ENCODE measurements around the gene HSF4. TPM values are rescaled to one million over a fixed set of nuclear protein-coding genes. Genes with fewer than 3 reads are reported as not detected.
A peak's percentile ranks its signal among the peaks of the same experiment; 100 is the strongest.
"Not testable (repeated sequence)": the region's sequence is repeated elsewhere in the genome, so short reads cannot be mapped to it uniquely, and the experiment has no call there.

HSF4 gene, protein sequence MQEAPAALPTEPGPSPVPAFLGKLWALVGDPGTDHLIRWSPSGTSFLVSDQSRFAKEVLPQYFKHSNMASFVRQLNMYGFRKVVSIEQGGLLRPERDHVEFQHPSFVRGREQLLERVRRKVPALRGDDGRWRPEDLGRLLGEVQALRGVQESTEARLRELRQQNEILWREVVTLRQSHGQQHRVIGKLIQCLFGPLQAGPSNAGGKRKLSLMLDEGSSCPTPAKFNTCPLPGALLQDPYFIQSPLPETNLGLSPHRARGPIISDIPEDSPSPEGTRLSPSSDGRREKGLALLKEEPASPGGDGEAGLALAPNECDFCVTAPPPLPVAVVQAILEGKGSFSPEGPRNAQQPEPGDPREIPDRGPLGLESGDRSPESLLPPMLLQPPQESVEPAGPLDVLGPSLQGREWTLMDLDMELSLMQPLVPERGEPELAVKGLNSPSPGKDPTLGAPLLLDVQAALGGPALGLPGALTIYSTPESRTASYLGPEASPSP
- 33.4 and 33.9 TPM in 2 replicates for total RNA-seq

DNA sequence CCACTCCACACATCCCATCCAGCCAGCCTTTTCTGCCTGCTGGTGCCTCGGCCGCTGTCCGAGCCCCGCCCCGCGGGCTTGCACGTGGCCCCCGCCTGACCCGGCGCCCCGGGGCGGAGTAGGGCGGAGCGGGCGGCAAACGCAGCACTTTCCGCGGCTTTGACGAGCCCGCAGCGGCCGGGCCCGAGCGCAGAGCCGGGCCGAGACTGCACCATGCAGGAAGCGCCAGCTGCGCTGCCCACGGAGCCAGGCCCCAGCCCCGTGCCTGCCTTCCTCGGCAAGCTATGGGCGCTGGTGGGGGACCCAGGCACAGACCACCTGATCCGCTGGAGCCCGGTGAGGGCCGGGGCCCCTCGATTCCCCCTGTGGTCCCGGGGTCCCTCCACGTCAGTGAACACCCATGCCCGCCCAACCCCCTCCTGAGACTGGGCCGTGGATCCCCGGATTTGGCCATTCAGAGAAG is at the start of gene HSF4:
Gene HSF4, plus strand, starts transcription at position 147 of the 463 bp plus-strand sequence. Its CDS starts 67 bp downstream, at position 214.
- Mint-ChIP-seq H3K27me3 (ENCODE audit: low read depth) (peaks cover 26% of the 10 kb centered on the region), H3K4me3 (ENCODE audit: low read depth) (peak within 1 kb of the TSS; percentile 51), H3K4me1 (ENCODE audit: low read depth) (peaks cover 26% of the 10 kb centered on the region), H3K36me3 (ENCODE audit: low read depth) (peaks cover 31% of the 10 kb centered on the region), H3K27ac (no peak within 1 kb of the TSS), H3K9me3 (no peaks in the 10 kb centered on the region)
- no peak for DNase-seq (ENCODE audit: low spot score)
- intact Hi-C loops (cut with micrococcal nuclease) = no loop called here

DNA sequence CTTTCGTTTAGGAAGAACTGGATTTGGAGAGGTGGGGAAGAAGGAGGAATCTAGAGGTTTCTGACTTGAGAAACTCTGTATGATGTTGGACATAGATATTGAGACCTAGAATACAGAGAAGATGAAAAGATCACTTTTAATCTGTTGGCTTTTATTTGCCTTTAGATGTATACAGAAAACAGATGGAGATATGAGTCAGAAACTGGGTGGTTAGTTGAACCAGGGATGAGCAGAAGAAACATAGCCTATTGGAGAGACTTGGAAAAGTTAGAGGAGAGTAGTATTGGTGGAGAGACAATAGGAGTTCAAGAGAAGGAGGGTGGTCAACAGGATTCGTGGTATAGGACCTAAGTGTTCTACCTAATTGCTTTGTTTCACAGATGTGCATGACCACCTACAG is 49.8 kb upstream of the HSF4 start:
- Mint-ChIP-seq H3K36me3 (ENCODE audit: low read depth) (peaks cover 12% of the 10 kb centered on the region), H3K27me3 (ENCODE audit: low read depth) (no peaks in the 10 kb centered on the region), H3K4me3 (ENCODE audit: low read depth) (no peak overlapping the region), H3K9me3 (no peaks in the 10 kb centered on the region), H3K27ac (no peak overlapping the region), H3K4me1 (ENCODE audit: low read depth) (peaks cover 14% of the 10 kb centered on the region)
- intact Hi-C loops (cut with micrococcal nuclease) = no loop called here
- no peak for DNase-seq (ENCODE audit: low spot score)

DNA sequence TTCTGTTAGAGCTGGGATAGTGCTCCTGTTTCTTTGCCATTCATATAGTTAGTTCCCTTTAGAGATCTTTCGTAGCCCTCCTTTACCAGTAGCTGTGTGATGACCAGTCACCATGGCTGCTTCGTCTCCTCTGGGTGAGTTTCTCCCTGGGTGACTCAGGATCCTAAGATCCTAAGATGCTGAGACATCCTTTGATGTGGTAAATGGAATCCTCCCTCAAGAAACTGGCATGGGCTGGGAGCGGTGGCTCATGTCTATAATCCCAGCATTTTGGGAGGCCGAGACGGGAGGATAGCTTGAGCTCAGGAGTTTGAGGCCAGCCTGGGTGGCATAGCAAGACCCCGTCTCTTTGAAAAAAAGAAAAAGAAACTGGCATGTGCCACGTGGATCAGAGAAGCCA is 48.9 kb upstream of the HSF4 start:
- H3K36me3 Mint-ChIP-seq (ENCODE audit: low read depth) = peaks cover 15% of the 10 kb centered on the region
- intact Hi-C loops (cut with micrococcal nuclease) = no loop called here
- H3K9me3 Mint-ChIP-seq = no peaks in the 10 kb centered on the region
- no peak for DNase-seq (ENCODE audit: low spot score)
- H3K4me3 Mint-ChIP-seq (ENCODE audit: low read depth) = no peak overlapping the region
- no peaks in the 10 kb centered on the region for H3K27me3 Mint-ChIP-seq (ENCODE audit: low read depth)
- peaks cover 14% of the 10 kb centered on the region for H3K4me1 Mint-ChIP-seq (ENCODE audit: low read depth)
- no peak overlapping the region for H3K27ac Mint-ChIP-seq

- Mint-ChIP-seq H3K27ac (no peak overlapping the region), H3K36me3 (ENCODE audit: low read depth) (peaks cover 19% of the 10 kb centered on the region)
- no peak for DNase-seq (ENCODE audit: low spot score)
These were observed 47.9 kb upstream of the HSF4 start for GRCh38 chr16:67116388-67117311.

GRCh38 chr16:67117716-67118115 is 46.8 kb upstream of the HSF4 start:
- peaks cover 2% of the 10 kb centered on the region for H3K4me1 Mint-ChIP-seq (ENCODE audit: low read depth)
- intact Hi-C loops (cut with micrococcal nuclease) = no loop called here
- H3K27me3 Mint-ChIP-seq (ENCODE audit: low read depth) = no peaks in the 10 kb centered on the region
- H3K36me3 Mint-ChIP-seq (ENCODE audit: low read depth) = peaks cover 22% of the 10 kb centered on the region
- no peaks in the 10 kb centered on the region for H3K9me3 Mint-ChIP-seq
- no peak overlapping the region for H3K4me3 Mint-ChIP-seq (ENCODE audit: low read depth)
- DNase-seq (ENCODE audit: low spot score) = no peak
- H3K27ac Mint-ChIP-seq = no peak overlapping the region

More at GRCh38 chr16:67116388-67117311, 47.9 kb upstream of the HSF4 start:
- intact Hi-C loops (cut with micrococcal nuclease) = no loop called here
- Mint-ChIP-seq H3K27me3 (ENCODE audit: low read depth) (no peaks in the 10 kb centered on the region), H3K4me1 (ENCODE audit: low read depth) (peaks cover 8% of the 10 kb centered on the region), H3K4me3 (ENCODE audit: low read depth) (no peak overlapping the region), H3K9me3 (no peaks in the 10 kb centered on the region)

DNA sequence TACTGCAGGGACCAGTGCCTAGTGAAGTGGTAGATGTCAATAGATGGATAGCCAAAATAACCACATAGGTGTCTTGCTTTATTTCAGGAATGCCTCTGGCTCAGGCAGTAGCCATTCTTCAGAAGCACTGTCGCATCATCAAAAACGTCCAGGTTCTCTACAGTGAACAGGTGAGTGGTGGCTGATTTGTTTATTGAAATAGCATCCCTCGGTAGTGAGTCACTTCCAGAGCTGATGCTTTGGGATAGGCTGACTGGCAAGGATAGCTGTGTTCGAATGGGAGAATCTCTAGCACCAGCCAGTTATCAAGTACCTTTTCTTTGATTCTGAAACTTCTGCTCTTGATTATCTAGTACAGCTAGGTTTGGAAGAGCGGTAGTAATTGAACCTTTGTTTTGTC is 44.5 kb upstream of the HSF4 start:
- DNase-seq (ENCODE audit: low spot score) = no peak
- no peak overlapping the region for H3K4me3 Mint-ChIP-seq (ENCODE audit: low read depth)
- H3K27me3 Mint-ChIP-seq (ENCODE audit: low read depth) = no peaks in the 10 kb centered on the region
- H3K4me1 Mint-ChIP-seq (ENCODE audit: low read depth) = no peaks in the 10 kb centered on the region
- no peaks in the 10 kb centered on the region for H3K9me3 Mint-ChIP-seq
- H3K27ac Mint-ChIP-seq = no peak overlapping the region
- H3K36me3 Mint-ChIP-seq (ENCODE audit: low read depth) = peaks cover 31% of the 10 kb centered on the region
- intact Hi-C loops (cut with micrococcal nuclease) = no loop called here

DNA sequence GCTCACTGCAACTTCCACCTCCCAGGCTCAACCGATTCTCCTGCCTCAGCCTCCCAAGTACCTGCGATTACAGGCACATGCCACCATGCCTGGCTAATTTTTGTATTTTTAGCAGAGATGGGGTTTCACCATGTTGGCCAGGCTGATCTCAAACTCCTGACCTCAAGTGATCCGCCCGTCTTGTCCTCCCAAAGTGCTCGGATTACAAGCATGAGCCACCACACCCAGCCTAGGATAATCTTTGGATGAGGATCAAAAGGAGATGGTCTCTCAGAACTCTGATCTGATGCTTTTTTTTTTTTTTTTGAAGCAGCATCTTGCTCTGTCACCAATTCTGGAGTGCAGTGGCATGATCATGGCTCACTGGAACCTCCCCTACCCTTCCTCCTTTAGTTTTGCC is 41.7 kb upstream of the HSF4 start:
- DNase-seq (ENCODE audit: low spot score); H3K4me1 Mint-ChIP-seq (ENCODE audit: low read depth); H3K27ac Mint-ChIP-seq; H3K27me3 Mint-ChIP-seq (ENCODE audit: low read depth); intact Hi-C loops (cut with micrococcal nuclease); H3K4me3 Mint-ChIP-seq (ENCODE audit: low read depth); H3K9me3 Mint-ChIP-seq: not testable (repeated sequence)
- H3K36me3 Mint-ChIP-seq (ENCODE audit: low read depth) = peaks cover 45% of the 10 kb centered on the region

DNA sequence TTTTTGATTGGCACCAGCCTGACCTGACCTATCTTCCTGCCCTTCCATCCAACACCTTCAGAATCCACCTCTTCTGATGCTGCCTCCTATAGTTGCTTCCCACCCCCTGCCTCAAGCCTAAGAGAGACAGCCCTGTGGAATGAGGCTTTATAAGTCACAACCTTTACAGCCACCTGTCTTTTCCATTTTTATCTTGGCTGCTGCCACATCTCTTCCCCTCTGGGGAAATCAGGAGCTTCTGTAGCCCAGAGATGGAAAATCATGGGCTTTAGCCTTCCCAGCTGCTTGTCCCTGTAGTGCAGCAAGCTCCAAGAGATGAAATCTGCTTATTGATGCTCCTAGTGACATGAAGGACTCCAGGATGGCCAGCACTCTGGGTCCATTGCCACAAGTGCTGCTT is 36.1 kb upstream of the HSF4 start:
- Mint-ChIP-seq H3K36me3 (ENCODE audit: low read depth) (peaks cover 49% of the 10 kb centered on the region), H3K27me3 (ENCODE audit: low read depth) (no peaks in the 10 kb centered on the region), H3K9me3 (no peaks in the 10 kb centered on the region), H3K4me3 (ENCODE audit: low read depth) (no peak overlapping the region), H3K27ac (no peak overlapping the region), H3K4me1 (ENCODE audit: low read depth) (no peaks in the 10 kb centered on the region)
- intact Hi-C loops (cut with micrococcal nuclease) = no loop called here
- no peak for DNase-seq (ENCODE audit: low spot score)

GRCh38 chr16:67128887-67129286 is 35.7 kb upstream of the HSF4 start:
- no peak overlapping the region for H3K27ac Mint-ChIP-seq
- intact Hi-C loops (cut with micrococcal nuclease) = no loop called here
- H3K4me3 Mint-ChIP-seq (ENCODE audit: low read depth) = no peak overlapping the region
- no peaks in the 10 kb centered on the region for H3K9me3 Mint-ChIP-seq
- peaks cover 48% of the 10 kb centered on the region for H3K36me3 Mint-ChIP-seq (ENCODE audit: low read depth)
- no peak for DNase-seq (ENCODE audit: low spot score)
- H3K27me3 Mint-ChIP-seq (ENCODE audit: low read depth) = no peaks in the 10 kb centered on the region
- H3K4me1 Mint-ChIP-seq (ENCODE audit: low read depth) = no peaks in the 10 kb centered on the region

GRCh38 chr16:67129422-67129821 is 35.1 kb upstream of the HSF4 start:
- peaks cover 47% of the 10 kb centered on the region for H3K36me3 Mint-ChIP-seq (ENCODE audit: low read depth)
- H3K4me1 Mint-ChIP-seq (ENCODE audit: low read depth) = no peaks in the 10 kb centered on the region
- no peak overlapping the region for H3K4me3 Mint-ChIP-seq (ENCODE audit: low read depth)
- intact Hi-C loops (cut with micrococcal nuclease) = no loop called here
- DNase-seq (ENCODE audit: low spot score) = no peak
- H3K9me3 Mint-ChIP-seq = no peaks in the 10 kb centered on the region
- H3K27ac Mint-ChIP-seq = no peak overlapping the region
- no peaks in the 10 kb centered on the region for H3K27me3 Mint-ChIP-seq (ENCODE audit: low read depth)

DNA sequence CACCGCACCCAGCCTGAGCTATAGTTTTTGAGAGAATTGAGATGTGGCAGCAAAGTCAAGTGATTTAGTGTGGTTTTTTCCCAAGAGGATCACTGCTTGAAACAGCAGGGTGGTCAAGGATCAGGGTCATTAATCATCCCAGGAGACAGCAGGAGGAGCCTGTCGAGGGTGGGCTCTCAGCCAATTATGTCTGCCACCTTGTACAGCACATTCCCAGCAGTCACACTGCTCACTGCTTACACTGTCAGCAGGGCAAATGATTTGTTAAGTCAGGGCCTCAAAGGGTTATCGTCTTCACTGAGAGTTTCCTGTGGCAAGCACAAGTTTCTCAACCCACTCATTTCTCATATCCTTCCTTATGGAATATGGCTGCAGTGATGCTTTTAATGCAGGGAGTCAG is 26.9 kb upstream of the HSF4 start:
- Mint-ChIP-seq H3K9me3 (no peaks in the 10 kb centered on the region), H3K4me3 (ENCODE audit: low read depth) (no peak overlapping the region), H3K4me1 (ENCODE audit: low read depth) (no peaks in the 10 kb centered on the region), H3K36me3 (ENCODE audit: low read depth) (peaks cover 63% of the 10 kb centered on the region), H3K27ac (no peak overlapping the region), H3K27me3 (ENCODE audit: low read depth) (no peaks in the 10 kb centered on the region)
- no peak for DNase-seq (ENCODE audit: low spot score)
- intact Hi-C loops (cut with micrococcal nuclease) = no loop called here

- DNase-seq (ENCODE audit: low spot score) = no peak
- Mint-ChIP-seq H3K4me1 (ENCODE audit: low read depth) (no peaks in the 10 kb centered on the region), H3K27ac (no peak overlapping the region), H3K9me3 (no peaks in the 10 kb centered on the region), H3K36me3 (ENCODE audit: low read depth) (peaks cover 67% of the 10 kb centered on the region), H3K27me3 (ENCODE audit: low read depth) (no peaks in the 10 kb centered on the region), H3K4me3 (ENCODE audit: low read depth) (no peak overlapping the region)
- intact Hi-C loops (cut with micrococcal nuclease) = no loop called here
These were observed 23.2 kb upstream of the HSF4 start for GRCh38 chr16:67141391-67141790.

DNA sequence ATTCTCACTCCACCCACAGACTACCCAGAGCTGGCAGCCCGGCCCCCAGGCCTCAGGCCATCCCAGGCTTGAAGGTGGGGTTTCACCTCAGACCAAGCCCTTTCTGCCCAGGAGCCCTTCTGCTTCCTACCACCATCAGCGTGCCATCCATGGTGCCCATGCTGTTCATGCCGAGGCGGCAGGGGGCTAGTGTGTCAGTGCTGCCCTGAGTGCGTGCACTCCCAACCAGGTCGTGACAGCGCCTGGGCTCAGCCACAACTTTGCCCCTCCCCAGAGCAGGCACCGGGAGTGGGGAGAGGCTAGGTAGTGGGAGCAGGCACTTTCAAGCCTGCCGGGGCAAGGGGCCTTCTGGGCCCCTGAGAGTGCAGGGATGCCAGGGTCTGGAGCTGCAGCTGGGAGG is 22.2 kb upstream of the HSF4 start:
- Mint-ChIP-seq H3K9me3 (no peaks in the 10 kb centered on the region), H3K27me3 (ENCODE audit: low read depth) (no peaks in the 10 kb centered on the region), H3K36me3 (ENCODE audit: low read depth) (peaks cover 71% of the 10 kb centered on the region), H3K4me3 (ENCODE audit: low read depth) (no peak overlapping the region), H3K27ac (no peak overlapping the region), H3K4me1 (ENCODE audit: low read depth) (no peaks in the 10 kb centered on the region)
- DNase-seq (ENCODE audit: low spot score) = no peak
- intact Hi-C loops (cut with micrococcal nuclease) = no loop called here
